ENCODE data around the gene CCN5.
"Not testable (repeated sequence)": the region's sequence is repeated elsewhere in the genome, so short reads cannot be mapped to it uniquely, and the experiment has no call there.

The CCN5 gene

DNA sequence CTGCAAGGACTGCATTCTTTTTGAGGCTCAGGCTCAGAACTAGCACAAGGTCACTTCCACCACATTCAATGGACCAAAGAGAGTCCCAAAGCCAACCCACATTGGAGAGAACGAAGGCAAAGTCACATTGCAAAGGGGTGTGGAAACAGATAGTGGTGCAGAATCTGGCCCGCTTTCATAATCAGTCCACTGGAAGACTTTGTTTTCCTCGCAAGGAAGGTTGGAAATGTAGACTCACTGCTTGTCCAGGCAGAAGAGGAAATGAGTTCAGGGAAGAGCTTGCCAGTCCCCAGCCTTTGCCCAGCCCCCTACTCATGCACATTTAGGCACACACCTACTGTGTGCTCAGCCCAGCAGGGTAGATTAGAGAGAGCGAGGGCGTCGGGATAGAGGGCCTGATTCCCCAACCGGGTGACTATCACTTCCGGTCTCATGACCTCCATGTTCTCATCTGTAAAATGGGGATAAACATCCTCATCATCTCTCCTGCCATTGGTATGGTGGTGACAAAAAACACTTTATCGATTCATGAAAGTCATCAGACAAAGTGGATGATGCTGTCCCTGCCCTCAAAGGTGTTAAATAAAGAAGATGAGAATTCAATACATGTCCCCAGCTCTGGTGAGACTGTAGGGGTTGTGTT is 24.3 kb upstream of the CCN5 start:
- no peaks in the 10 kb centered on the region for H3K4me1 Mint-ChIP-seq (ENCODE audit: low read depth)
- H3K9me3 Mint-ChIP-seq: no peaks in the 10 kb centered on the region
- no peak overlapping the region for H3K27ac Mint-ChIP-seq
- H3K36me3 Mint-ChIP-seq (ENCODE audit: low read depth): no peaks in the 10 kb centered on the region
- H3K27me3 Mint-ChIP-seq (ENCODE audit: low read depth): peaks cover 4% of the 10 kb centered on the region
- no peak overlapping the region for H3K4me3 Mint-ChIP-seq

- peaks cover 4% of the 10 kb centered on the region for H3K27me3 Mint-ChIP-seq (ENCODE audit: low read depth)
- H3K4me1 Mint-ChIP-seq (ENCODE audit: low read depth): peaks cover 5% of the 10 kb centered on the region
- no peaks in the 10 kb centered on the region for H3K36me3 Mint-ChIP-seq (ENCODE audit: low read depth)
- H3K9me3 Mint-ChIP-seq: no peaks in the 10 kb centered on the region
- no peak overlapping the region for H3K4me3 Mint-ChIP-seq
- no peak overlapping the region for H3K27ac Mint-ChIP-seq
Observed at GRCh38 chr20:44691424-44692423, 23.4 kb upstream of the CCN5 start.

- H3K27ac Mint-ChIP-seq: no peak overlapping the region
- peaks cover 5% of the 10 kb centered on the region for H3K4me1 Mint-ChIP-seq (ENCODE audit: low read depth)
- no peak overlapping the region for H3K4me3 Mint-ChIP-seq
- no peaks in the 10 kb centered on the region for H3K9me3 Mint-ChIP-seq
- H3K36me3 Mint-ChIP-seq (ENCODE audit: low read depth): no peaks in the 10 kb centered on the region
- no peaks in the 10 kb centered on the region for H3K27me3 Mint-ChIP-seq (ENCODE audit: low read depth)
Observed at GRCh38 chr20:44692932-44693480, 22.2 kb upstream of the CCN5 start.

DNA sequence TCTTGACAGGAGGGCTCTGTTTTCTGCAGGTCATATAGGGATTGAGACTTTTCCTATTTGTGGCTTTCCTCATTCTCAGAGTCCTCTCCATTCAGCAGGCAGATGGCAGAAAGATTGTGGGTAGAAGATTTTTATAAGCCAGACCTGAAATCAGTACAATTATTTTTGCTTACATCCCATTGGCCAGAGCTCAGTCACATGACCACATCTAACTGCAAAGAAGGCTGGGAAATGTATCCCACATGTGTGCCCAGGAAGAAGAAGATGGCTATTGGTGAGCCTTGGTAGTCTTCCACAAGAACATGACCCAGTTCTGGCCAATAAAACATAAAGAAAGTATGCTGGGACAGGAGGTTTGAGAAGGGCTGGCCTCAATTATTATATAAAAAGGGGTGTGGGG is 21.5 kb upstream of the CCN5 start:
- Mint-ChIP-seq H3K4me1 (ENCODE audit: low read depth) (peaks cover 5% of the 10 kb centered on the region), H3K36me3 (ENCODE audit: low read depth) (no peaks in the 10 kb centered on the region), H3K27me3 (ENCODE audit: low read depth) (no peaks in the 10 kb centered on the region), H3K4me3 (no peak overlapping the region), H3K27ac (no peak overlapping the region), H3K9me3 (no peaks in the 10 kb centered on the region)

DNA sequence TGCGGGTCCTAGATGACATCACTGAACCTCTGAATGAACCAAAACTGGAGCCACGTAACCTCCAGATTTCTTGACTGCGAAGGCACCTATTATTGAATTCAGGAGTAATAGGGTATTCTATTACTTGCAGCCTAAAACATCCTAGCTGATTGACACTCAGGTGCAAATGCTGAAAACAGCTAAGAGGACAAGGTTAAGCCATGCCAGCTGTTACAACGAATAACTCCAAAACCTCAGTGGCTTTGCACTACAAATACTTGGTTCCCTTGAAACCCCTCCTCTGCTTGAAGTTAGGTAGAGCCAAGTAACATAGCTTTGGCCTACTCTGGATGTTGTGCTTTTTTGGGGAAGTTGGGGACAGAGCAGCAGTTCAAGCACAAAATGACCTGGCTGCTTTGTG is 21.0 kb upstream of the CCN5 start:
- H3K4me3 Mint-ChIP-seq: no peak overlapping the region
- no peaks in the 10 kb centered on the region for H3K36me3 Mint-ChIP-seq (ENCODE audit: low read depth)
- no peak overlapping the region for H3K27ac Mint-ChIP-seq
- no peaks in the 10 kb centered on the region for H3K27me3 Mint-ChIP-seq (ENCODE audit: low read depth)
- no peaks in the 10 kb centered on the region for H3K9me3 Mint-ChIP-seq
- H3K4me1 Mint-ChIP-seq (ENCODE audit: low read depth): peaks cover 5% of the 10 kb centered on the region

DNA sequence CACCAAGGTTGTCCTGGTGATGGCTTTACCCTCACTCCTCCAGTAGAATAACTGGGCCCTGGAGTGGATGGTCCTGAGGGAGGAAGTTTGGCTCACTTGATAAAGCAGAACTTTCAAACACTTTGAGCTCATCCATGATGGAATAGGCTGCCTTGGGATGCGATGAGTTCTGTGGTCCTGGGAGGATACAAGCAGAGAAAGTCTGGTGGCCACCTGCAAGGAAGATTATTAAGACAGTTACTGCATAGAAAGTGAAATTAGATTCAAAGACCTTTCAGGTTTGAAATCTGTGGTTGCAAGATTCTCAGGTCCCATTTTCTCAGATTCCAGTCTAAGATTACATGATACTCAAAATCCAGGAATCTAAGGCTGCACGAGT is 19.9 kb upstream of the CCN5 start:
- H3K4me3 Mint-ChIP-seq: no peak overlapping the region
- peaks cover 5% of the 10 kb centered on the region for H3K4me1 Mint-ChIP-seq (ENCODE audit: low read depth)
- no peak overlapping the region for H3K27ac Mint-ChIP-seq
- H3K36me3 Mint-ChIP-seq (ENCODE audit: low read depth): no peaks in the 10 kb centered on the region
- H3K27me3 Mint-ChIP-seq (ENCODE audit: low read depth): no peaks in the 10 kb centered on the region
- H3K9me3 Mint-ChIP-seq: no peaks in the 10 kb centered on the region

- Mint-ChIP-seq H3K27me3 (ENCODE audit: low read depth) (no peaks in the 10 kb centered on the region), H3K9me3 (no peaks in the 10 kb centered on the region), H3K27ac (no peak overlapping the region), H3K4me1 (ENCODE audit: low read depth) (peaks cover 5% of the 10 kb centered on the region), H3K4me3 (no peak overlapping the region), H3K36me3 (ENCODE audit: low read depth) (no peaks in the 10 kb centered on the region)
Observed at GRCh38 chr20:44695674-44696300, 19.4 kb upstream of the CCN5 start.

GRCh38 chr20:44696315-44696714 is 18.9 kb upstream of the CCN5 start:
- no peaks in the 10 kb centered on the region for H3K27me3 Mint-ChIP-seq (ENCODE audit: low read depth)
- H3K4me3 Mint-ChIP-seq: no peak overlapping the region
- no peak overlapping the region for H3K27ac Mint-ChIP-seq
- H3K36me3 Mint-ChIP-seq (ENCODE audit: low read depth): no peaks in the 10 kb centered on the region
- no peaks in the 10 kb centered on the region for H3K9me3 Mint-ChIP-seq
- H3K4me1 Mint-ChIP-seq (ENCODE audit: low read depth): peaks cover 5% of the 10 kb centered on the region

- not testable (repeated sequence) for H3K9me3 Mint-ChIP-seq; H3K27me3 Mint-ChIP-seq (ENCODE audit: low read depth); H3K4me1 Mint-ChIP-seq (ENCODE audit: low read depth); H3K36me3 Mint-ChIP-seq (ENCODE audit: low read depth); H3K4me3 Mint-ChIP-seq; H3K27ac Mint-ChIP-seq
Observed at GRCh38 chr20:44697041-44697440, 18.1 kb upstream of the CCN5 start.

- no peaks in the 10 kb centered on the region for H3K27me3 Mint-ChIP-seq (ENCODE audit: low read depth)
- H3K4me3 Mint-ChIP-seq: no peak overlapping the region
- peaks cover 5% of the 10 kb centered on the region for H3K4me1 Mint-ChIP-seq (ENCODE audit: low read depth)
- H3K9me3 Mint-ChIP-seq: no peaks in the 10 kb centered on the region
- H3K36me3 Mint-ChIP-seq (ENCODE audit: low read depth): no peaks in the 10 kb centered on the region
- no peak overlapping the region for H3K27ac Mint-ChIP-seq
Observed at GRCh38 chr20:44698351-44698750, 16.8 kb upstream of the CCN5 start.

DNA sequence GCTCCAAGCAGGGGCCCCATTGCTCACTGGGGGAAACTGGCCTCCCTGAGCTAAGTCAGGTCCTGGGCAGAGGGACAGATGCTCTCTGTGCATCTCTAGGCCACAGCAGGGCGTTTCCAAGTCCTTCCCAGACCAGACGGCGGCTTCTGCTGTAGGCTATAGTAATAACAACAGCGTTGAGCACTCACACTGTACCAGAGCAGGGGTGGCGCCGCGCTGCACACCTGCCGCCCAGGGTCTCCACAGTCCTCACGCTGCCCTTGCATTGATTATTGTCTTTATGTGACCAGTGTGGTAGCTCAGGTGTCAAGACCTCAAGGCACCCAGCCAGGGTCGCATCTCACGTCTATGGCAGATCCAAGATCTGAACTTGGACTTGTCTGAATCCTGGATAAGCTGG is 14.9 kb upstream of the CCN5 start:
- H3K27me3 Mint-ChIP-seq (ENCODE audit: low read depth): no peaks in the 10 kb centered on the region
- H3K4me1 Mint-ChIP-seq (ENCODE audit: low read depth): peaks cover 5% of the 10 kb centered on the region
- H3K27ac Mint-ChIP-seq: no peak overlapping the region
- H3K4me3 Mint-ChIP-seq: no peak overlapping the region
- no peaks in the 10 kb centered on the region for H3K9me3 Mint-ChIP-seq
- H3K36me3 Mint-ChIP-seq (ENCODE audit: low read depth): no peaks in the 10 kb centered on the region

DNA sequence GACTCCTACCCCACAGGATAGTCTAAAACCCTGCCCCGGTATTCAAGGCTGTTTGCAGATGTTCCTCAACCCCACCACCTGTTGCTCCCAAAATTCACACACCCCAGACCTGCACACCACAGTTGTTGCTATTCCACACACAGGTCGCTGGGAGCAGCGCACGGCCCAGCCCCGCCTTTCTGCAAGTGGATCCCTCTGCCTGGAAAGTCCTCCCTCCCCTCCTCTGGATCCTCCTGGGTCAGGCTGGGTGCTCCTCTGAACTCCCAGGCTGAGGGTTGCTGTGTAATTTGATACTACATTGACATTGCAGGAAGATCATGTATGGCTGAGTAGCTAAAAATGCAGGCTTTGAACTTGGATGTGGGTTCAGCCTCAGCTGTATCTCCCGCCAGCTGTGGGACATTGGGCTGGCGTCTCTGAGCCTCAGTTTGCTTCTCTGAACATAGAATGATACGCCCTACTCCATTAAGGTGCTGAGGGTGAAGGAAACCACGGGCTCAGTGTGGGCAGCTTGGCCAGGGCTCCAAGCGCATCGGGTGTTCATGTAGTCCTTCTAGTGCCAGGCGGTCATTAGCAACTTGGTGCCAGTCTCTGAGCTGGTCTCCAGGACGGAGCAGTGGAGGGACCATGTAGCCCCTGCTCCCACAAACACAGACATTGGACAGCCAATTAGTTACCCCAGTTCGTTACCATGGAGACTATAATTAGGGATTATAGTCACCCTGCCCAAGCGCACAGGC is 13.9 kb upstream of the CCN5 start:
- Mint-ChIP-seq H3K27me3 (ENCODE audit: low read depth) (no peaks in the 10 kb centered on the region), H3K27ac (no peak overlapping the region), H3K9me3 (no peaks in the 10 kb centered on the region), H3K4me3 (no peak overlapping the region), H3K4me1 (ENCODE audit: low read depth) (peaks cover 4% of the 10 kb centered on the region), H3K36me3 (ENCODE audit: low read depth) (no peaks in the 10 kb centered on the region)

GRCh38 chr20:44701858-44702256 is 13.3 kb upstream of the CCN5 start:
- no peaks in the 10 kb centered on the region for H3K36me3 Mint-ChIP-seq (ENCODE audit: low read depth)

DNA sequence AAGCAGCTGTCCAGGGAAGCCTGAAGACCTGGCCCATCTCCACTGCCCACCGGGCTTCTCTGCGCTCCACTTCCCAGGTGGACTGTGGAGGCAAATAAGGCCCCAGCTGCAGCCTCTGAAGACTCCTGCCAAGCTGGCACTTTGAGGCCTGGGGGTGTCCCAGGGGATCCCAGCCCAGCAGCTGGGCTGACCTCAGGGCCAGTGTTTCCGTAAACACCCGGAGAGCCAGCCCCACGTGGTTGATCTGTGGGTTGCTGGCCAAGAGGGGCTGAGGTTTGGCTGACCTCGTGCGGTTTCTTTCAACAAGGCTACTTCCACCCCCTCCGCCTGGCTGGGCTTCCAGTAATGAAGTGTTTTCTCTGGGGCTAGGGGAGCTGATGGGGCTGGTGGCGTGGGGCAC is 12.4 kb upstream of the CCN5 start:
- Mint-ChIP-seq H3K9me3 (no peaks in the 10 kb centered on the region), H3K27me3 (ENCODE audit: low read depth) (no peaks in the 10 kb centered on the region)

More at GRCh38 chr20:44701858-44702256, 13.3 kb upstream of the CCN5 start:
- H3K4me3 Mint-ChIP-seq: no peak overlapping the region
- H3K4me1 Mint-ChIP-seq (ENCODE audit: low read depth): no peaks in the 10 kb centered on the region
- H3K27ac Mint-ChIP-seq: no peak overlapping the region
- H3K27me3 Mint-ChIP-seq (ENCODE audit: low read depth): no peaks in the 10 kb centered on the region
- H3K9me3 Mint-ChIP-seq: no peaks in the 10 kb centered on the region

More for the DNA sequence above, 12.4 kb upstream of the CCN5 start:
- Mint-ChIP-seq H3K4me3 (no peak overlapping the region), H3K36me3 (ENCODE audit: low read depth) (no peaks in the 10 kb centered on the region), H3K4me1 (ENCODE audit: low read depth) (no peaks in the 10 kb centered on the region), H3K27ac (no peak overlapping the region)

Measured in T-helper 1 cell treated with Interleukin-12 subunit alpha and Interleukin-12 subunit beta and Interleukin-4 antibody, amounts not matched to agents 30 μg/mL and 1 μg/mL, for 36 hours (primary cell).